Ovary (tissue), 9 donors: Measurements from ENCODE around the gene WIPF1. TPM values are rescaled to one million over a fixed set of nuclear protein-coding genes. Genes with fewer than 3 reads are reported as not detected.

ENCODE experiments used
- DNase-seq, 5 donors: peaks; one replicate each; pipeline ENCODE4 v3.0.0-alpha.2; 2019 to 2020
- H3K27ac ChIP-seq, 2 donors: fragments of 200-600 bp; one replicate each; pipeline versions ENCODE4 v1.5.1 to v1.8.0; 2019 to 2022
- H3K27me3 ChIP-seq: fragments of 200-600 bp; one replicate; pipeline ENCODE4 v1.8.0; 2022
- H3K36me3 ChIP-seq: fragments of 200-600 bp; sonication (generic); one replicate; pipeline ENCODE4 v1.5.1; 2019
- H3K4me1 ChIP-seq: one replicate; pipeline ENCODE4 v1.8.1; 2013; ENCODE audit warnings: mild to moderate bottlenecking, moderate library complexity; ENCODE audit not compliant: insufficient read depth
- H3K4me3 ChIP-seq: fragments of 200-600 bp; sonication (generic); one replicate; pipeline ENCODE4 v1.5.1; 2017
- H3K9me3 ChIP-seq, 2 donors: fragments of 200-600 bp in 1 of 2; sonication (generic) in 1 of 2; one replicate each; pipeline versions ENCODE4 v1.5.1 to v1.8.1; 2013 to 2019; ENCODE audit warnings: mild to moderate bottlenecking in 1 of 2, moderate library complexity in 1 of 2
- EP300 ChIP-seq: sonication (generic); formaldehyde crosslinking; IDR thresholded peaks from one replicate; pipeline ENCODE4 v1.6.1; 2017; ENCODE audit warnings: antibody characterized with exemption
- POLR2A ChIP-seq: fragments of 450-650 bp; IDR thresholded peaks from one replicate; pipeline ENCODE4 v1.6.1; 2017; ENCODE audit warnings: antibody characterized with exemption, mild to moderate bottlenecking, moderate library complexity
- WGBS, 3 donors: extraction: QIAGEN DNeasy Blood & Tissue Kit in 1 of 3; methylation state at CpG; one replicate each; pipeline versions ENCODE4 v1.1.5 to v1.1.7; 2013 to 2017; 5-methylcytosine and 5-hydroxymethylcytosine counted together
- intact Hi-C, 4 donors: fragments of 100-400 bp; cut with DNase I; formaldehyde crosslinking; loops; one replicate each; pipeline versions ENCODE4 v1.11.0 to v1.15.1; 2022 to 2023
- polyA plus RNA-seq, 2 donors: library from polyadenylated mRNA; stranded (reverse); fragments of 200-250 nt in 1 of 2; fragments of 350-450 nt in 1 of 2; fragmentation: Illumina TruSeq in 1 of 2; extraction: RNeasy Lipid Tissue Mini Kit (QIAGEN cat#74804) in 1 of 2; gene quantifications; one replicate each; pipeline ENCODE4 v1.2.3, GENCODE V29; 2013 to 2014
- total RNA-seq, 7 donors: library from RNA; depleted of rRNA in 2 of 7; stranded (reverse); fragments of >200 nt in 2 of 7; fragmentation: NEBNext Ultra II Directional in 3 of 7; extraction: Animal tissue kit (Norgen Biotek cat#: 25700) in 3 of 7; gene quantifications; one replicate each; pipeline versions ENCODE4 v1.1.0 to v1.2.4, GENCODE V29; 2016 to 2023
- TF ChIP-seq, protein P1 (sequence below), 3 donors: fragments of 450-650 bp in 2 of 3; fragments of 200-600 bp in 1 of 3; IDR thresholded peaks; one replicate each; pipeline versions ENCODE4 v1.5.1 to v1.8.0; 2016 to 2022; ENCODE audit warnings: antibody characterized with exemption in 3 of 3, mild to moderate bottlenecking in 1 of 3
- donor health status: DM: no; HTN: no; CAD: no; lungs with moderate emphysema.
- donor health status: DM: no; HTN: no; CAD: no.
- donor health status: Bipolar disorder and iron deficiency.
- donor health status: DM: yes; HTN: yes; CAD: no.
- donor health status: DM: no; HTN: no; CAD: no.
- donor health status: DM: yes; HTN: yes; CAD: no.

Gene WIPF1
- total and polyA plus RNA-seq, 9 donors = 9.7 to 42.6 (median 24.4) TPM

DNA sequence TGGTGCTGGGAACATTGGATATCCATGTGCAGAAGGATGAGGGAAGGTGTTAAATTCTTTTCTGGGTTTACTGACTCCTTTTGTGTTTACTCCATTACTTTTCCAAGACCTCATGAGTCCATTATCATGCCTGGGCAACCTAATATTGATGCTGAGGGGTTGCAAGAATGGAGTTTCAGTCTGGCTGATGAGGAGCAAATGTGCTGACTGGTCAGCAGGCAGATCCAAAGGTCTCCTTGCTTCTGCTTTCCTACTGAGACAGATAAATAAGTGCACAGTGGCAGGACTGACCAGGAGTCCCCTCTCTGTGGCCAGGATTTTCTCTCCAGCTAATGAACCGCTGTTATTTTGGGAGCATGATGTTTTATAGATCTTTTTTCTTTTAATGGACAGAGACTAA is 43.6 kb upstream of the WIPF1 start:
- WGBS, 3 donors = 94 to 100% (median 96%) methylated on average over 1 of the region's 1 CpG
- no peaks in the 10 kb centered on the region for H3K4me1 ChIP-seq
- no peak for TF ChIP-seq POLR2A
- no peak overlapping the region for H3K4me3 ChIP-seq
- no peaks in the 10 kb centered on the region for H3K36me3 ChIP-seq
- intact Hi-C loops = no loop called here
- no peaks in the 10 kb centered on the region for H3K27me3 ChIP-seq
- no peak for DNase-seq
- no peak overlapping the region for H3K27ac ChIP-seq
- H3K9me3 ChIP-seq = no peaks in the 10 kb centered on the region

GRCh38 chr2:174636987-174637386 is 39.4 kb upstream of the WIPF1 start:
- WGBS, 3 donors = 95 to 98% (median 96%) methylated on average over 1 of the region's 1 CpG
- no peak for TF ChIP-seq POLR2A
- TF ChIP-seq, protein P1, sequence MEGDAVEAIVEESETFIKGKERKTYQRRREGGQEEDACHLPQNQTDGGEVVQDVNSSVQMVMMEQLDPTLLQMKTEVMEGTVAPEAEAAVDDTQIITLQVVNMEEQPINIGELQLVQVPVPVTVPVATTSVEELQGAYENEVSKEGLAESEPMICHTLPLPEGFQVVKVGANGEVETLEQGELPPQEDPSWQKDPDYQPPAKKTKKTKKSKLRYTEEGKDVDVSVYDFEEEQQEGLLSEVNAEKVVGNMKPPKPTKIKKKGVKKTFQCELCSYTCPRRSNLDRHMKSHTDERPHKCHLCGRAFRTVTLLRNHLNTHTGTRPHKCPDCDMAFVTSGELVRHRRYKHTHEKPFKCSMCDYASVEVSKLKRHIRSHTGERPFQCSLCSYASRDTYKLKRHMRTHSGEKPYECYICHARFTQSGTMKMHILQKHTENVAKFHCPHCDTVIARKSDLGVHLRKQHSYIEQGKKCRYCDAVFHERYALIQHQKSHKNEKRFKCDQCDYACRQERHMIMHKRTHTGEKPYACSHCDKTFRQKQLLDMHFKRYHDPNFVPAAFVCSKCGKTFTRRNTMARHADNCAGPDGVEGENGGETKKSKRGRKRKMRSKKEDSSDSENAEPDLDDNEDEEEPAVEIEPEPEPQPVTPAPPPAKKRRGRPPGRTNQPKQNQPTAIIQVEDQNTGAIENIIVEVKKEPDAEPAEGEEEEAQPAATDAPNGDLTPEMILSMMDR (IDR thresholded peaks at IDR 0.05) = no peak
- no peak for TF ChIP-seq EP300
- Histone ChIP-seq H3K4me1 (peaks cover 4% of the 10 kb centered on the region), H3K27me3 (no peaks in the 10 kb centered on the region), H3K4me3 (no peak overlapping the region), H3K9me3 (no peaks in the 10 kb centered on the region), H3K36me3 (no peaks in the 10 kb centered on the region), H3K27ac (no peak overlapping the region)
- intact Hi-C loops = no loop called here
- DNase-seq = no peak

DNA sequence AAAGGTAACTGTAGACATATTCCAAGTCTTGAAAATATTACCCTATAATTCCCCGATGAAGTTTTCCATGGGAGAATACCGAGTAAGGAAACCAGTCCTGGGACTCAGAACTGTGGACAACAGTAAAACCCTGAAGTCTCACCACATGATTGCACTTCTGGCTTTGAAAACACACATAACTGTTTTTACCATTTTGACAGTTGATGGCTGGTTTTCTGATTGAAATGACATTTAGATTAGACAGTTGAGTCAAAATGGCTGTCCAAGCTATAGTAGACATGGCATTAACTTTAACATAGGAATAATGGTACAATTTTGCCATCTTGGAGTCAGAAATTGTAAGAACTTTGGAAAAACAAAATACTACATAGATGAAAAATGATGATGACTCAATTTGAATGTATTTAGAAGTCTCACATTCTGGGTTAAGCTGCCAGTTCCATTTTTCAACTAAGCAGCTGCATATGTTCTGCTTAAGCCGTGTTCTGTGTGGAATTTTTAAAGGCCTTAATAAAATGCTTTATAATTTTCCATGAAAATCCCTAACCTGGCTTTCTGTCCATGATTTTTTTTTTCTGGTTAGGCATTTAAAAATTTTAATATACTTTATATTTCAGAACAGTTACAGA is 38.3 kb upstream of the WIPF1 start:
- WGBS, 3 donors = 84 to 97% (median 95%) methylated on average over 3 of the region's 3 CpGs
- no peaks in the 10 kb centered on the region for H3K9me3 ChIP-seq
- intact Hi-C loops = no loop called here
- peaks cover 4% of the 10 kb centered on the region for H3K4me1 ChIP-seq
- H3K36me3 ChIP-seq = no peaks in the 10 kb centered on the region
- no peak overlapping the region for H3K4me3 ChIP-seq
- TF ChIP-seq, protein P1 (IDR thresholded peaks at IDR 0.05) = no peak
- TF ChIP-seq POLR2A = no peak
- H3K27me3 ChIP-seq = no peaks in the 10 kb centered on the region
- no peak overlapping the region for H3K27ac ChIP-seq
- DNase-seq = no peak

- Histone ChIP-seq H3K9me3 (no peaks in the 10 kb centered on the region), H3K4me3 (no peak overlapping the region), H3K27me3 (no peaks in the 10 kb centered on the region), H3K4me1 (peaks cover 4% of the 10 kb centered on the region), H3K36me3 (no peaks in the 10 kb centered on the region), H3K27ac (no peak overlapping the region)
- WGBS, 3 donors = 85 to 94% (median 93%) methylated on average over 3 of the region's 3 CpGs
- TF ChIP-seq EP300 = no peak
- no peak for TF ChIP-seq POLR2A
- TF ChIP-seq, protein P1 (IDR thresholded peaks at IDR 0.05) = no peak
- DNase-seq = no peak
- intact Hi-C loops = no loop called here
Measured at GRCh38 chr2:174635015-174635593, 37.5 kb upstream of the WIPF1 start.
